Tibial nerve (tissue), 4 donors: Measurements from ENCODE around the gene CLPX. TPM values are rescaled to one million over a fixed set of nuclear protein-coding genes. Genes with fewer than 3 reads are reported as not detected.
A peak's percentile ranks its signal among the peaks of the same experiment; 100 is the strongest.

Source experiments
- DNase-seq, 2 donors: peaks; one replicate each; pipeline ENCODE4 v3.0.0-alpha.2; 2019; ENCODE audit warnings: low spot score in 2 of 2
- H3K27ac ChIP-seq, 4 donors: fragments of 200-600 bp; sonication (generic) in 3 of 4; one replicate each; pipeline ENCODE4 v1.5.1; 2017 to 2019; ENCODE audit warnings: mild to moderate bottlenecking in 1 of 4
- H3K27me3 ChIP-seq, 2 donors: fragments of 200-600 bp; sonication (generic) in 1 of 2; one replicate each; pipeline versions ENCODE4 v1.5.1 to v1.6.0; 2017 to 2019
- H3K36me3 ChIP-seq, 3 donors: fragments of 200-600 bp; sonication (generic); one replicate each; pipeline ENCODE4 v1.5.1; 2018 to 2019
- H3K4me1 ChIP-seq, 4 donors: fragments of 200-600 bp; sonication (generic) in 3 of 4; one replicate each; pipeline ENCODE4 v1.5.1; 2017 to 2019
- H3K4me3 ChIP-seq, 4 donors: fragments of 200-600 bp; sonication (generic) in 3 of 4; one replicate each; pipeline ENCODE4 v1.5.1; 2017 to 2019; ENCODE audit warnings: mild to moderate bottlenecking in 1 of 4, moderate library complexity in 1 of 4
- H3K9me3 ChIP-seq, 4 donors: fragments of 200-600 bp; sonication (generic) in 3 of 4; one replicate each; pipeline ENCODE4 v1.5.1; 2017 to 2019
- EP300 ChIP-seq, 2 donors: sonication (generic); formaldehyde crosslinking; IDR thresholded peaks; one replicate each; pipeline ENCODE4 v1.6.1; 2017; ENCODE audit warnings: antibody characterized with exemption in 2 of 2, mild to moderate bottlenecking in 1 of 2
- POLR2A ChIP-seq, 2 donors: fragments of 450-650 bp; IDR thresholded peaks; one replicate each; pipeline ENCODE4 v1.6.1; 2017; ENCODE audit warnings: antibody characterized with exemption in 2 of 2, mild to moderate bottlenecking in 2 of 2, moderate library complexity in 2 of 2
- WGBS, 2 donors: methylation state at CpG; one replicate each; pipeline ENCODE4 v1.1.5; 2018; 5-methylcytosine and 5-hydroxymethylcytosine counted together
- total RNA-seq, 4 donors: library from RNA; depleted of rRNA; stranded (reverse); fragments of >200 nt; gene quantifications; one replicate each; pipeline ENCODE4 v1.1.0, GENCODE V29; 2016
- TF ChIP-seq, protein P1 (sequence below), 5 experiments: fragments of 200-600 bp in 3 of 5; fragments of 450-650 bp in 2 of 5; sonication (generic) in 3 of 5; IDR thresholded peaks; one replicate each; pipeline ENCODE4 v1.5.1; 2016 to 2019; ENCODE audit warnings: antibody characterized with exemption in 5 of 5, mild to moderate bottlenecking in 3 of 5, moderate library complexity in 2 of 5

CLPX gene
- total RNA-seq, 4 donors from 2014 or later: 29.5 to 96.7 (median 69.7) TPM

DNA sequence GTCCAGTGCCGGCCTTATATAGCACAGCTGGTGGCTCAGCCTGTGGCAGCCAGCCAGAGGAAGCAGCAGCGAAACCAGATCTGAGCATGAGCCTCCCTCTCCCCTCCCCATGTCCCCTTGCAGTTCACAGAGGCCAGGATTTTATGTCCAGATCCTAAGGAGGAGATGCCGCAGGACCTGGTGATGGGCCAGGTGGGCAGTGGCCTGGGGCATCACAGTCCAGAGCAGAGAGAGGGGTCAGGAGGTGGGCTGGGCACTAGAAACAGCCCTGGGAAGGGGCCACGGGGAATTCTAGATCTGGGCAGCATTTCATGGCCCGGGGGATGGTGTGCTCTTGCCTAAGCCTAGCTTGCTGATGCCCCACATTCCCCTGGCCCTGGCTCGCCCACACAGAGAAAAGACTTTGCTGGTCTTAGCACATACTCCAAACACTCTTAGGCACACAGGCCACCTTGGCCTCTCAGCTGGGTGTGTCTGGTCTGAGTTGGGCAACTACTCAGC is 26.4 kb upstream of the CLPX start:
- peaks cover 0 to 51% (median 10%) of the 10 kb centered on the region in 4 donors for H3K4me1 ChIP-seq
- no peaks in the 10 kb centered on the region for H3K27me3 ChIP-seq
- no peaks in the 10 kb centered on the region for H3K9me3 ChIP-seq
- H3K4me3 ChIP-seq: peak overlapping the region in 1 of 4 donors; percentile 20
- 38 to 41% methylated on average over 6 of the region's 6 CpGs for WGBS, 2 donors
- DNase-seq: peak; percentile 29 to 40
- TF ChIP-seq POLR2A (IDR thresholded peaks at IDR 0.05) (no peak), EP300 (IDR thresholded peaks at IDR 0.05) (no peak)
- TF ChIP-seq, protein P1, sequence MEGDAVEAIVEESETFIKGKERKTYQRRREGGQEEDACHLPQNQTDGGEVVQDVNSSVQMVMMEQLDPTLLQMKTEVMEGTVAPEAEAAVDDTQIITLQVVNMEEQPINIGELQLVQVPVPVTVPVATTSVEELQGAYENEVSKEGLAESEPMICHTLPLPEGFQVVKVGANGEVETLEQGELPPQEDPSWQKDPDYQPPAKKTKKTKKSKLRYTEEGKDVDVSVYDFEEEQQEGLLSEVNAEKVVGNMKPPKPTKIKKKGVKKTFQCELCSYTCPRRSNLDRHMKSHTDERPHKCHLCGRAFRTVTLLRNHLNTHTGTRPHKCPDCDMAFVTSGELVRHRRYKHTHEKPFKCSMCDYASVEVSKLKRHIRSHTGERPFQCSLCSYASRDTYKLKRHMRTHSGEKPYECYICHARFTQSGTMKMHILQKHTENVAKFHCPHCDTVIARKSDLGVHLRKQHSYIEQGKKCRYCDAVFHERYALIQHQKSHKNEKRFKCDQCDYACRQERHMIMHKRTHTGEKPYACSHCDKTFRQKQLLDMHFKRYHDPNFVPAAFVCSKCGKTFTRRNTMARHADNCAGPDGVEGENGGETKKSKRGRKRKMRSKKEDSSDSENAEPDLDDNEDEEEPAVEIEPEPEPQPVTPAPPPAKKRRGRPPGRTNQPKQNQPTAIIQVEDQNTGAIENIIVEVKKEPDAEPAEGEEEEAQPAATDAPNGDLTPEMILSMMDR (IDR thresholded peaks at IDR 0.05): no peak
- H3K27ac ChIP-seq: peak overlapping the region in 3 of 4 donors; percentile 30 to 69 (median 32)
- no peaks in the 10 kb centered on the region for H3K36me3 ChIP-seq

DNA sequence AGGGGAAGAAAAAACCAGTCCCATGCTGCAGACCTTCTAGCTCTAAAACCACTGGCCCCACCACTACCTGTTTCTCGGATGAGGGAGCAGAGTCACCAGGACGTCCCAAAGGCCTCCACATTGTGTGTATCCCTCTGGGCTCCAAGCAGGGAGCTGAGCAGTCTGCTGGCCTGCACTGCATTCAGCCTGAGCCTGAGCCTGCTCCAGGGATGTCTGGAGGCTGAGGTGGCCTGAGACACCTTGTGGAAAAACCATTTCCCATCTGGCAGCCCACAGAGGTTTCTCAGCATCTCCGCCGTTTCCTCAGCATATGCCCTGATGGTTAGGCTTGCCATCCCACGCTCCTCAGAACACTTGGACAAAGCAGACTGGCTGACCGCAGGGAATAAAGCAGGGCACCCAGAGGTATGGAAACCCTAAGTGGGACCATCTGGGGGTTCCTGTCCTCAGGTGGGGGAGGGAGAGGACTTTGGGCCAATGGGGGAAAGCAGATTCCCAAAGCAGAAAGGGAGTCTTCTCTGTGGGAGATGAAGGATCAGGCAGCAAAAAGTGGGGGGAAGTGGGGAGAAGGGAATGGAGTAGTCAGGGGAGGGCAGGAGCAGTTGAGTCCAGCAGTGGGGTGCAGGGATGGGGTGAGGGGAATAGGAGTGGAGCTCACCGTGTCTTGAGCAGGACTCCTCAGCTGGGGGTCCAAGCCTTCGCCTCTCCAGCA is 25.8 kb upstream of the CLPX start, which contains the start of gene CILP:
TSS of gene CILP (minus strand) at position 704 of the 712 bp plus-strand sequence. CDS start 1,718 bp downstream, outside the sequence.
- Histone ChIP-seq H3K27ac (peak within 1 kb of the TSS in 3 of 4 donors; percentile 30 to 69 (median 32)), H3K27me3 (no peaks in the 10 kb centered on the region), H3K4me3 (peak within 1 kb of the TSS in 2 of 4 donors; percentile 5 to 20), H3K9me3 (no peaks in the 10 kb centered on the region), H3K4me1 (peaks cover 0 to 51% (median 10%) of the 10 kb centered on the region in 4 donors), H3K36me3 (no peaks in the 10 kb centered on the region)
- 58 to 70% methylated on average over 8 of the region's 8 CpGs for WGBS, 2 donors
- no peak for DNase-seq
- TF ChIP-seq, protein P1 (IDR thresholded peaks at IDR 0.05): no peak
- TF ChIP-seq EP300 (IDR thresholded peaks at IDR 0.05) (no peak), POLR2A (IDR thresholded peaks at IDR 0.05) (no peak)

DNA sequence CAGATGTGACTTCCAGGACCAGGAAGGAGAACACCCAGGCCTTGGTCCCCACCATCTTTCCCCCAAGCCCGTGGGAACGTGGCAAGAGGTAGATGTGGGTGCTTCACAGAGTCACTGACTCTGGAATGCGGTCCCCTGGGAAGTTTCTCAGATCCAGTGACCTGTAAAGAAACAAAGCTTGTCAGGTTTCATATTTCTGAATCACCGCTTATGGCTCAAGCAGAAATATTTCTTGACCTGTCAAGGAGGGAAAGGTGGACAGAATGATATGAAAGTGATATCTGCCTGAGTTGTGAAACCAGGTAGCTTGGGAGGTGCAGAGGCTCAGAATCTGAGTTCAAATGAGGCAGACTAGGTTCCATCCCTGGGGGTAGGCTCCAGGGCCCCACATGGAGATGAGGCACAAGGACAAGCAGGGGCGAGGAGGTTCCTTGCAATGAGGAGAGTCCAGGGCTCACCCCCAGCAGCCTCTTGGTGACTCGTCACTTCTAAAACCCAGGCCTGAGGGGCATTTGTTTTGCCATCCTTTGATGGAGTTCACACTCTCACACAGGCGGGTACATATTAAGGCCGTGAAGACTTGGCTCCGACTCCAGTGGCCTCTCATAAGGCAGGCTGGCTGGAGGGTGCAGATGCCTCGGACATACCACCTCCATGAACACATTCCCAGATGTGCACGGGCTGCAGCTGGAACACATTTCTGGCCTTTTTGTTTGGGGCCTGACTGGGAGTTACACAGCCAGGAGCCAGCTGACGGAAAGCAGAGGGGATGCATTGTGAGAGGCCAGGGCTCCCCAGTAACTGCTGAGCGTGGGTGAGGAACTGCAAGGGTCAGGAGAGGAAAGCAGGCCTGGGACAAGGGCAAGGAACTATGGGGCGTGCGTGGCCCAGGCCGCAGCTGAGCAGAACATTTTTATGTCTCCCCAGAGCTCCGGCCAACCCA is 24.8 kb upstream of the CLPX start:
- peak overlapping the region in 1 of 4 donors; percentile 20 for H3K4me3 ChIP-seq
- peak overlapping the region in 3 of 4 donors; percentile 30 to 69 (median 32) for H3K27ac ChIP-seq
- WGBS, 2 donors: 47 to 50% methylated on average over 17 of the region's 17 CpGs
- no peaks in the 10 kb centered on the region for H3K27me3 ChIP-seq
- H3K4me1 ChIP-seq: peaks cover 0 to 51% (median 10%) of the 10 kb centered on the region in 4 donors
- TF ChIP-seq EP300 (IDR thresholded peaks at IDR 0.05): no peak
- no peak for TF ChIP-seq POLR2A (IDR thresholded peaks at IDR 0.05)
- TF ChIP-seq, protein P1 (IDR thresholded peaks at IDR 0.05): no peak
- no peaks in the 10 kb centered on the region for H3K36me3 ChIP-seq
- peak in 1 of 2 donors; percentile 24 for DNase-seq
- no peaks in the 10 kb centered on the region for H3K9me3 ChIP-seq

DNA sequence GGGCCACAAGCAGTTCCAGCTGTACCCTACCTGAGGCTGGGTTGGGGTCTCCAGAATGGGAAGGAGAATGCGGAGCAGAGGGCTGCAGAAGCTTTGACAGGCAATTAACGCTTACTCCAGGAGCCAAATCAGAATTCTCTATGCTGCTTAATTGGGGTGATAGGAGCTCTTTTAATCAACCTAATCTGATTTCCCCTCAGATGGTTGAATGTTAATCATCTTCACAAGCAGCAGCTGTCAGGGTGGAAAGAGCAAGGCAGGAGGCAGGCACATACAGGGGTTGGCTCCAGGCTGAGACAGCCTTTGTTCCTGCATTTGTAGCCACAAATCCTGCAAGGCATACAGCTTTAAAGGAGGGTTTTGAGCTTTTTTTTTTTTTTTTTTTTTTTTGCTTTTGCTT is 23.5 kb upstream of the CLPX start:
- WGBS, 2 donors: 90 to 97% methylated on average over 2 of the region's 2 CpGs
- no peaks in the 10 kb centered on the region for H3K27me3 ChIP-seq
- TF ChIP-seq POLR2A (IDR thresholded peaks at IDR 0.05) (no peak), EP300 (IDR thresholded peaks at IDR 0.05) (no peak)
- TF ChIP-seq, protein P1 (IDR thresholded peaks at IDR 0.05): no peak
- no peak overlapping the region for H3K4me3 ChIP-seq
- peaks cover 0 to 48% (median 10%) of the 10 kb centered on the region in 4 donors for H3K4me1 ChIP-seq
- no peak for DNase-seq
- peaks cover 0 to 6% (median 0%) of the 10 kb centered on the region in 3 donors for H3K36me3 ChIP-seq
- H3K9me3 ChIP-seq: no peaks in the 10 kb centered on the region
- H3K27ac ChIP-seq: no peak overlapping the region
